Heart left ventricle (tissue), 16 donors: ENCODE data around the gene ATOH7. TPM values are rescaled to one million over a fixed set of nuclear protein-coding genes. Genes with fewer than 3 reads are reported as not detected.
A peak's percentile ranks its signal among the peaks of the same experiment; 100 is the strongest.

Experiments used
- ATAC-seq, 4 donors: fragments of 200-7000 bp; cut with Tn5 transposase; one replicate each; pipeline ENCODE4 v1.9.1; 2020 to 2022; ENCODE audit warnings: moderate library complexity in 4 of 4, mild to moderate bottlenecking in 3 of 4, moderate number of reproducible peaks in 1 of 4
- DNase-seq, 5 donors: peaks; one replicate each; pipeline ENCODE4 v3.0.0-alpha.2; 2020
- H3K27ac ChIP-seq, 12 donors: fragments of 200-600 bp; sonication (generic) in 4 of 12; one replicate each; pipeline versions ENCODE4 v1.5.0 to v1.8.0; 2016 to 2022; ENCODE audit warnings: mild to moderate bottlenecking in 2 of 12
- H3K27me3 ChIP-seq, 9 donors: fragments of 200-600 bp; sonication (generic) in 2 of 9; one replicate each; pipeline versions ENCODE4 v1.5.1 to v1.8.0; 2016 to 2022; ENCODE audit warnings: mild to moderate bottlenecking in 3 of 9
- H3K36me3 ChIP-seq, 9 donors: fragments of 200-600 bp; sonication (generic) in 2 of 9; one replicate each; pipeline versions ENCODE4 v1.5.0 to v1.8.0; 2018 to 2022; ENCODE audit warnings: mild to moderate bottlenecking in 2 of 9
- H3K4me1 ChIP-seq, 12 donors: fragments of 200-600 bp; sonication (generic) in 4 of 12; one replicate each; pipeline versions ENCODE4 v1.5.0 to v1.8.0; 2016 to 2022; ENCODE audit warnings: mild to moderate bottlenecking in 3 of 12
- H3K4me3 ChIP-seq, 12 donors: fragments of 200-600 bp; sonication (generic) in 4 of 12; one replicate each; pipeline versions ENCODE4 v1.5.0 to v1.8.0; 2017 to 2022; ENCODE audit warnings: mild to moderate bottlenecking in 9 of 12, moderate library complexity in 4 of 12
- H3K9me3 ChIP-seq, 12 donors: fragments of 200-600 bp; sonication (generic) in 4 of 12; one replicate each; pipeline versions ENCODE4 v1.5.0 to v1.8.0; 2016 to 2022; ENCODE audit warnings: mild to moderate bottlenecking in 1 of 12
- POLR2A ChIP-seq, 2 donors: fragments of 450-650 bp; IDR thresholded peaks; one replicate each; pipeline ENCODE4 v1.6.1; 2017; ENCODE audit warnings: antibody characterized with exemption in 2 of 2, mild to moderate bottlenecking in 2 of 2, moderate library complexity in 2 of 2
- WGBS, 4 donors: extraction: QIAGEN DNeasy Blood & Tissue Kit in 2 of 4; methylation state at CpG; one replicate each; pipeline versions ENCODE4 v1.1.5 to v1.1.7; 2013 to 2018; 5-methylcytosine and 5-hydroxymethylcytosine counted together
- intact Hi-C, 10 donors: fragments of 100-400 bp; cut with DNase I; formaldehyde crosslinking; loops; one replicate each; pipeline versions ENCODE4 v1.11.1 to v1.14.2; 2022
- polyA plus RNA-seq, 2 donors: library from polyadenylated mRNA; stranded (reverse); fragments of 200-250 nt; gene quantifications; one replicate each; pipeline ENCODE4 v1.2.3, GENCODE V29; 2013
- total RNA-seq, 9 donors: library from RNA; depleted of rRNA in 2 of 9; stranded (reverse); fragments of >200 nt in 2 of 9; fragmentation: NEBNext Ultra II Directional in 3 of 9; extraction: Animal tissue kit (Norgen Biotek cat#: 25700) in 3 of 9; gene quantifications; one replicate each; pipeline versions ENCODE4 v1.1.0 to v1.2.4, GENCODE V29; 2016 to 2023
- TF ChIP-seq, protein P1 (sequence below), 12 donors: fragments of 200-600 bp; sonication (generic) in 4 of 12; IDR thresholded peaks; one replicate each; pipeline versions ENCODE4 v1.5.0 to v1.8.0; 2018 to 2022; ENCODE audit warnings: antibody characterized with exemption in 12 of 12, mild to moderate bottlenecking in 5 of 12
- donor health status: ischemic (EF 13 %, LVEDD 7.1; RV severe dilation, severe dysfunction).
- donor health status: healthy with polysubstance abuse.
- donor health status: DM: no; HTN: yes; CAD: no.
- donor health status: DM: no; HTN: no; CAD: no.
- donor health status: ischemic (EF 25% LVEDD 6.9; RV normal size, moderate dysfunction).
- donor health status: ischemic (EF 25% LVEDD 5.7; RV mildly dilated, moderate dysfunction).
- donor health status: healthy.
- donor health status: DM: yes; HTN: yes; CAD: no.
- donor health status: ischemic (EF 35%, LVEDD 5.7; RV mildly dilated, moderate dysfunction).
- donor health status: nonischemic (EF 11% LVEDD 7.7; RV severe dilation, severe dysfunction).
- donor health status: DM: yes; HTN: yes; CAD: no.
- donor health status: PGD.
- donor health status: ischemic (EF 29% LVEDD 5.4; RV normal size, mild dysfunction).
- donor health status: nonischemic (EF 23%, LVEDD 6.1; RV moderate dilation, normal function).

Gene ATOH7
- total and polyA plus RNA-seq, 11 donors, result 0.14 to 0.23 TPM; not detected in 9

DNA sequence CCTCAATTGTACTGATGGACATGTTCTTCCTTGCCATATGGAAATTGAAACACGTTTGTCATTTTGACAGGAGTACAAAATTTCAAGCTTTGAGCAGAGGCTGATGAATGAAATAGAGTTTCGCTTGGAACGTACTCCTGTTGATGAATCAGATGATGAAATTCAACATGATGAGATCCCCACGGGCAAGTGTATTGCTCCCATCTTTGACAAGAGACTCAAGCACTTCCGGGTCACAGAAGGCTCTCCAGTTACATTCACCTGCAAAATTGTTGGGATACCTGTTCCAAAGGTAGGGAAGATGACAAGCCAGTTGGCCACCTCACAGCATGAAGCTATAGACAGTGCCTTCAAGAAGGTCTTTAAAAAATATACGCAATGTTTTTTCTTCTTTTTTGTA lies 43.1 kb downstream of the ATOH7 start:
- Histone ChIP-seq H3K27me3 (peaks cover 0 to 5% (median 0%) of the 10 kb centered on the region in 9 donors), H3K4me1 (peaks cover 0 to 9% (median 0%) of the 10 kb centered on the region in 12 donors), H3K27ac (no peak overlapping the region), H3K4me3 (no peak overlapping the region), H3K9me3 (no peaks in the 10 kb centered on the region), H3K36me3 (peaks cover 0 to 37% (median 0%) of the 10 kb centered on the region in 9 donors)
- DNase-seq (no peak), ATAC-seq (no peak)
- intact Hi-C loops, result no loop called here
- TF ChIP-seq, protein P1, sequence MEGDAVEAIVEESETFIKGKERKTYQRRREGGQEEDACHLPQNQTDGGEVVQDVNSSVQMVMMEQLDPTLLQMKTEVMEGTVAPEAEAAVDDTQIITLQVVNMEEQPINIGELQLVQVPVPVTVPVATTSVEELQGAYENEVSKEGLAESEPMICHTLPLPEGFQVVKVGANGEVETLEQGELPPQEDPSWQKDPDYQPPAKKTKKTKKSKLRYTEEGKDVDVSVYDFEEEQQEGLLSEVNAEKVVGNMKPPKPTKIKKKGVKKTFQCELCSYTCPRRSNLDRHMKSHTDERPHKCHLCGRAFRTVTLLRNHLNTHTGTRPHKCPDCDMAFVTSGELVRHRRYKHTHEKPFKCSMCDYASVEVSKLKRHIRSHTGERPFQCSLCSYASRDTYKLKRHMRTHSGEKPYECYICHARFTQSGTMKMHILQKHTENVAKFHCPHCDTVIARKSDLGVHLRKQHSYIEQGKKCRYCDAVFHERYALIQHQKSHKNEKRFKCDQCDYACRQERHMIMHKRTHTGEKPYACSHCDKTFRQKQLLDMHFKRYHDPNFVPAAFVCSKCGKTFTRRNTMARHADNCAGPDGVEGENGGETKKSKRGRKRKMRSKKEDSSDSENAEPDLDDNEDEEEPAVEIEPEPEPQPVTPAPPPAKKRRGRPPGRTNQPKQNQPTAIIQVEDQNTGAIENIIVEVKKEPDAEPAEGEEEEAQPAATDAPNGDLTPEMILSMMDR (IDR thresholded peaks at IDR 0.05), result no peak
- TF ChIP-seq POLR2A (IDR thresholded peaks at IDR 0.05), result no peak
- WGBS, 4 donors, result 88 to 89% (median 89%) methylated on average over 6 of the region's 6 CpGs

- Histone ChIP-seq H3K4me1 (peaks cover 0 to 3% (median 0%) of the 10 kb centered on the region in 12 donors), H3K36me3 (peaks cover 0 to 30% (median 0%) of the 10 kb centered on the region in 9 donors)
- no peak for ATAC-seq
These were observed 46.8 kb downstream of the ATOH7 start for GRCh38 chr10:68185085-68185484.

DNA sequence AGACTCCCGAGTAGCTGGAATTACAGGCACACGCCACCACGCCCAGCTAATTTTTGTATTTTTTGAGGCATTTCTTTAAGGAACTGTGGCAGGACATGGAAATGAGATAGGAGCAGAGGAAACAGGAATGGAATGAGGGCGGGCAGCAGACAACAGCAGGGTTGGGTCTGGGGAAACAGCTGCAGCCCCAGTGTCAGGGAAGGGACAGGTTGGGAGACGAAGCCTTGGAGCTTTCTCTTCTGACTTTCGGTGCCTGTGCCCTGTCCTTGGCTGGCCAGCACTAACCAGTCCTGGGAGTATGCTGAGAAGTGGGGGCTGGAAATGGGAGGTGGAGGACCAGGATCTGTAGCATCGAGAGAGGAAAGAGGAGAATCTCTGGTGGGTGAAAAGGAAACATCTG lies 47.4 kb downstream of the ATOH7 start:
- intact Hi-C loops, result no loop called here
- H3K9me3 ChIP-seq, result no peaks in the 10 kb centered on the region
- no peak overlapping the region for H3K27ac ChIP-seq
- ATAC-seq (peak in 2 of 4 donors; percentile 18 to 24), DNase-seq (no peak)
- H3K36me3 ChIP-seq, result peaks cover 0 to 25% (median 0%) of the 10 kb centered on the region in 9 donors
- H3K27me3 ChIP-seq, result peaks cover 0 to 5% (median 0%) of the 10 kb centered on the region in 9 donors
- no peak overlapping the region for H3K4me3 ChIP-seq
- no peak for TF ChIP-seq POLR2A (IDR thresholded peaks at IDR 0.05)
- TF ChIP-seq, protein P1 (IDR thresholded peaks at IDR 0.05), result no peak
- H3K4me1 ChIP-seq, result peaks cover 0 to 3% (median 0%) of the 10 kb centered on the region in 12 donors
- WGBS, 4 donors, result 40 to 57% (median 50%) methylated on average over 7 of the region's 7 CpGs

More at GRCh38 chr10:68185085-68185484, 46.8 kb downstream of the ATOH7 start:
- no peak overlapping the region for H3K27ac ChIP-seq
- no peak for DNase-seq
- intact Hi-C loops, result no loop called here
- 43 to 64% (median 47%) methylated on average over 2 of the region's 2 CpGs for WGBS, 4 donors
- H3K9me3 ChIP-seq, result no peaks in the 10 kb centered on the region
- H3K4me3 ChIP-seq, result no peak overlapping the region
- TF ChIP-seq POLR2A (IDR thresholded peaks at IDR 0.05), result no peak
- TF ChIP-seq, protein P1 (IDR thresholded peaks at IDR 0.05), result no peak
- H3K27me3 ChIP-seq, result peaks cover 0 to 5% (median 0%) of the 10 kb centered on the region in 9 donors

Other genes with a start within 250 kb of the ATOH7 start
- 10 to 100 TPM; 16.6 to 39.4 (median 30.6) TPM for gene HERC4, start 156.8 kb downstream of the ATOH7 start, total RNA-seq
- gene HERC4, start 156.8 kb downstream of the ATOH7 start, polyA plus RNA-seq, result 10 to 100 TPM; 11.7 to 18.8 TPM
- 100 to 1,000 TPM; 105 to 240 (median 159) TPM for gene MYPN, start 122.6 kb downstream of the ATOH7 start, total RNA-seq
- 100 to 1,000 TPM in 1 of 2 donors, 10 to 100 TPM in 1; 33.4 to 107 TPM for gene MYPN, start 122.6 kb downstream of the ATOH7 start, polyA plus RNA-seq
- 100 to 1,000 TPM in 2 of 9 donors, 10 to 100 TPM in 7; 23.7 to 130 (median 83.1) TPM for gene HNRNPH3, start 100.0 kb upstream of the ATOH7 start, total RNA-seq
- gene HNRNPH3, start 100.0 kb upstream of the ATOH7 start, polyA plus RNA-seq, result 100 to 1,000 TPM in 1 of 2 donors, 10 to 100 TPM in 1; 91.7 to 140 TPM
- gene PBLD, start 100.8 kb upstream of the ATOH7 start, total RNA-seq, result 1 to 10 TPM; 2.1 to 9.4 (median 6.2) TPM
- 1 to 10 TPM; 1.4 to 1.7 TPM for gene PBLD, start 100.8 kb upstream of the ATOH7 start, polyA plus RNA-seq
- 10 to 100 TPM in 2 of 9 donors, 1 to 10 TPM in 7; 5.6 to 11.8 (median 8.9) TPM for gene RUFY2, start 175.2 kb upstream of the ATOH7 start, total RNA-seq
- gene RUFY2, start 175.2 kb upstream of the ATOH7 start, polyA plus RNA-seq, result 1 to 10 TPM; 3.2 to 4.6 TPM
- 1 to 10 TPM in 8 of 9 donors, under 1 TPM in 1; 0.91 to 4.2 (median 2.6) TPM for gene DNA2, start 239.9 kb upstream of the ATOH7 start, total RNA-seq
- 1 to 10 TPM; 1.0 to 1.2 TPM for gene DNA2, start 239.9 kb upstream of the ATOH7 start, polyA plus RNA-seq